GM12878 (cell line): Measurements from ENCODE around the gene CPEB3. TPM values are rescaled to one million over a fixed set of nuclear protein-coding genes. Genes with fewer than 3 reads are reported as not detected.

Experiments
- ASH2L ChIP-seq: fragments of 300-600, 200-600 bp; sonication (generic); IDR thresholded peaks from 2 replicates; pipeline ENCODE4 v1.6.1; 2017; ENCODE audit warnings: low read depth, mild to moderate bottlenecking, borderline replicate concordance
- CEBPZ ChIP-seq: fragments of 150-350 bp; IDR thresholded peaks from 2 replicates; pipeline ENCODE4 v1.6.1; 2016; ENCODE audit warnings: low read depth, low read length
- CHD1 ChIP-seq: IDR thresholded peaks from 2 replicates; pipeline ENCODE4 v1.6.1; 2012; ENCODE audit warnings: low read depth, low read length, improper control_type of control experiment
- EGR1 ChIP-seq, 2 experiments: IDR thresholded peaks; 1 replicate in 1 of 2; 2 replicates in 1 of 2; pipeline ENCODE4 v1.6.1; 2011 to 2012; ENCODE audit warnings: low read depth in 2 of 2, low read length in 2 of 2, borderline replicate concordance in 1 of 2, mild to moderate bottlenecking in 1 of 2, moderate library complexity in 1 of 2
- GABPA ChIP-seq: IDR thresholded peaks from 2 replicates; pipeline ENCODE4 v1.6.1; 2014; ENCODE audit warnings: antibody characterized with exemption, low read depth, mild to moderate bottlenecking, inconsistent platforms
- HDAC6 ChIP-seq: fragments of 200-600 bp; sonication (generic); IDR thresholded peaks from one replicate; pipeline ENCODE4 v1.8.0; 2017; ENCODE audit warnings: antibody characterized with exemption; ENCODE audit not compliant: unreplicated experiment
- HDGF ChIP-seq: fragments of 450-650 bp; IDR thresholded peaks from 2 replicates; pipeline ENCODE4 v1.6.1; 2016; ENCODE audit warnings: antibody characterized with exemption
- MEF2A ChIP-seq: IDR thresholded peaks from 2 replicates; pipeline ENCODE4 v1.6.1; 2011; ENCODE audit warnings: low read depth, mild to moderate bottlenecking, low read length, moderate library complexity; ENCODE audit not compliant: insufficient read depth
- NR2C1 ChIP-seq: fragments of 450-650 bp; IDR thresholded peaks from 2 replicates; pipeline ENCODE4 v1.6.1; 2017; ENCODE audit warnings: antibody characterized with exemption, mild to moderate bottlenecking, moderate library complexity
- NR2F1 ChIP-seq: fragments of 450-650 bp; conservative IDR thresholded peaks from 2 replicates; pipeline ENCODE4 v1.6.1; 2017; ENCODE audit warnings: mild to moderate bottlenecking
- PBX3 ChIP-seq: IDR thresholded peaks from 2 replicates; pipeline ENCODE4 v1.6.1; 2011; ENCODE audit warnings: mild to moderate bottlenecking, low read depth, low read length, moderate library complexity; ENCODE audit not compliant: insufficient replicate concordance
- RBBP5 ChIP-seq: fragments of 200-600 bp; sonication (generic); conservative IDR thresholded peaks from 2 replicates; pipeline ENCODE4 v1.6.1; 2016
- RELB ChIP-seq: fragments of 450-650 bp; IDR thresholded peaks from 2 replicates; pipeline ENCODE4 v1.6.1; 2017; ENCODE audit warnings: low read depth, mild to moderate bottlenecking, moderate library complexity
- RUNX3 ChIP-seq: IDR thresholded peaks from 2 replicates; pipeline ENCODE4 v1.6.1; 2012; ENCODE audit warnings: low read length, inconsistent platforms
- SIN3A ChIP-seq: IDR thresholded peaks from 2 replicates; pipeline ENCODE4 v1.6.1; 2012; ENCODE audit warnings: low read depth, low read length, improper control_type of control experiment
- SMC3 ChIP-seq: IDR thresholded peaks from 2 replicates; pipeline ENCODE4 v1.6.1; 2011; ENCODE audit warnings: low read length, improper control_type of control experiment, borderline replicate concordance
- SREBF2 ChIP-seq: IDR thresholded peaks from 2 replicates; pipeline ENCODE4 v1.6.1; 2012; ENCODE audit warnings: mild to moderate bottlenecking, low read length
- TAF1 ChIP-seq: IDR thresholded peaks from 2 replicates; pipeline ENCODE4 v1.6.1; 2011; ENCODE audit warnings: mild to moderate bottlenecking, low read depth, low read length, borderline replicate concordance
- TARDBP ChIP-seq: IDR thresholded peaks from 2 replicates; pipeline ENCODE4 v1.6.1; 2016; ENCODE audit warnings: borderline replicate concordance
- USF2 ChIP-seq: IDR thresholded peaks from 2 replicates; pipeline ENCODE4 v1.6.1; 2011; ENCODE audit warnings: low read depth, low read length, improper control_type of control experiment, borderline replicate concordance
- WRNIP1 ChIP-seq: IDR thresholded peaks from 2 replicates; pipeline ENCODE4 v1.6.1; 2011; ENCODE audit warnings: low read depth, low read length, improper control_type of control experiment, borderline replicate concordance
- YBX1 ChIP-seq: fragments of 450-650 bp; IDR thresholded peaks from 2 replicates; pipeline ENCODE4 v1.6.1; 2016; ENCODE audit warnings: antibody characterized with exemption
- ZZZ3 ChIP-seq: IDR thresholded peaks from 2 replicates; pipeline ENCODE4 v1.6.1; 2011; ENCODE audit warnings: low read depth; ENCODE audit not compliant: control insufficient read depth, insufficient read length
- polyA plus RNA-seq, 11 experiments: library from polyadenylated mRNA; depleted of rRNA in 4 of 11; unstranded in 6 of 11; stranded (reverse) in 5 of 11; fragments of >200 nt; fragmentation: Nextera tagmentation in 4 of 11; fragmentation: Illumina TruSeq in 1 of 11; extraction: Ambion mirVana in 4 of 11; extraction: Trizol in 1 of 11; gene quantifications; 1 replicate in 1 of 11; 2 replicates in 10 of 11; pipeline versions ENCODE4 v1.2.1 to v1.2.3, GENCODE V29; 2011 to 2016; ENCODE audit warnings: inconsistent platforms in 2 of 11, missing spikeins in 2 of 11, low read depth in 1 of 11
- total RNA-seq, 4 experiments: library from RNA; depleted of rRNA in 3 of 4; stranded (reverse); fragments of >200 nt in 3 of 4; fragmentation: Illumina TruSeq in 1 of 4; extraction: Trizol in 1 of 4; gene quantifications; 2 replicates each; pipeline versions ENCODE4 v1.2.1 to v1.2.3, GENCODE V29; 2013 to 2021

Gene CPEB3
- total and polyA plus RNA-seq, 10 of the 15 experiments (the other 5 are each of a cell fraction or from before 2014, with no cell fraction given), result 0.50 to 2.3 (median 1.2) TPM

- no peak for TF ChIP-seq USF2
- no peak for TF ChIP-seq HDGF
- TF ChIP-seq SIN3A, result no peak
- no peak for TF ChIP-seq TARDBP
- no peak for TF ChIP-seq NR2F1
- peak; percentile 62; the same call in 1 of the 2 replicates for TF ChIP-seq RELB
- no peak for TF ChIP-seq YBX1
- no peak for TF ChIP-seq WRNIP1
- TF ChIP-seq RUNX3, result peak; percentile 92
- TF ChIP-seq CEBPZ, result no peak
- TF ChIP-seq SREBF2, result no peak
- no peak for TF ChIP-seq ASH2L
- TF ChIP-seq NR2C1, result no peak
- TF ChIP-seq TAF1, result no peak
- TF ChIP-seq SMC3, result no peak
- no peak for TF ChIP-seq GABPA
- TF ChIP-seq HDAC6, result no peak
- no peak for TF ChIP-seq ZZZ3
- TF ChIP-seq EGR1 (IDR thresholded peaks at IDR 0.05; ENCODE audit: borderline replicate concordance in 1 of 2, low read depth in 2 of 2, low read length in 2 of 2), result no peak
- TF ChIP-seq PBX3, result no peak
- no peak for TF ChIP-seq CHD1
- TF ChIP-seq RBBP5, result no peak
- TF ChIP-seq MEF2A, result peak; percentile 83
These were observed 198.9 kb downstream of the CPEB3 start (continued) for GRCh38 chr10:92091965-92092364.
